Measurements from ENCODE around the gene RBMS3. TPM values are rescaled to one million over a fixed set of nuclear protein-coding genes. Genes with fewer than 3 reads are reported as not detected.

Gene RBMS3
- total RNA-seq, 1 experiment from 2014 or later: 8.7 TPM

- ChIA-PET POLR2A (no interaction called here), CTCF (no interaction called here)
- no peaks in the 10 kb centered on the region for H3K36me3 Mint-ChIP-seq
- TF ChIP-seq SOX15 (CRISPR knock-in tag; IDR thresholded peaks at IDR 0.05): no peak
- TF ChIP-seq IRF2 (CRISPR knock-in tag; IDR thresholded peaks at IDR 0.05; ENCODE audit: borderline replicate concordance, low read depth): no peak
- TF ChIP-seq ATF3 (CRISPR knock-in tag; conservative IDR thresholded peaks at IDR 0.05): no peak
- no peak for TF ChIP-seq MYBL2 (CRISPR knock-in tag; IDR thresholded peaks at IDR 0.05)
- TF ChIP-seq ERG (CRISPR knock-in tag; IDR thresholded peaks at IDR 0.05): no peak
- no peak for TF ChIP-seq ZNF396 (CRISPR knock-in tag; IDR thresholded peaks at IDR 0.05; ENCODE audit: borderline replicate concordance)
- no peak for TF ChIP-seq CTCF (IDR thresholded peaks at IDR 0.05)
- TF ChIP-seq JAZF1 (CRISPR knock-in tag; IDR thresholded peaks at IDR 0.05): no peak
- TF ChIP-seq FOXK1 (CRISPR knock-in tag; IDR thresholded peaks at IDR 0.05): no peak
- TF ChIP-seq ZNF121 (CRISPR knock-in tag; IDR thresholded peaks at IDR 0.05): no peak
- no peak for TF ChIP-seq ZNF138 (CRISPR knock-in tag; conservative IDR thresholded peaks at IDR 0.05)
- peaks cover 5% of the 10 kb centered on the region for H3K4me1 Mint-ChIP-seq
- no peak for DNase-seq (ENCODE audit: low spot score)
- no peak overlapping the region for H3K4me3 Mint-ChIP-seq
- H3K9me3 Mint-ChIP-seq: no peaks in the 10 kb centered on the region
- H3K27me3 Mint-ChIP-seq (ENCODE audit: low read depth): no peaks in the 10 kb centered on the region
- ATAC-seq: no peak
- no peak overlapping the region for H3K27ac Mint-ChIP-seq
Measured at GRCh38 chr3:29898171-29898965, 617.5 kb downstream of the RBMS3 start.

- Mint-ChIP-seq H3K27me3 (ENCODE audit: low read depth) (no peaks in the 10 kb centered on the region), H3K4me1 (peaks cover 5% of the 10 kb centered on the region), H3K27ac (no peak overlapping the region), H3K9me3 (no peaks in the 10 kb centered on the region), H3K4me3 (no peak overlapping the region), H3K36me3 (no peaks in the 10 kb centered on the region)
- CTCF ChIA-PET: no interaction called here
- DNase-seq (ENCODE audit: low spot score) (no peak), ATAC-seq (no peak)
- no peak for TF ChIP-seq E2F1 (CRISPR knock-in tag; IDR thresholded peaks at IDR 0.05)
- TF ChIP-seq ZNF396 (CRISPR knock-in tag; IDR thresholded peaks at IDR 0.05; ENCODE audit: borderline replicate concordance): no peak
- TF ChIP-seq KAT7 (CRISPR knock-in tag; IDR thresholded peaks at IDR 0.05; ENCODE audit: borderline replicate concordance): no peak
- TF ChIP-seq E2F4 (CRISPR knock-in tag; IDR thresholded peaks at IDR 0.05; ENCODE audit: borderline replicate concordance, low read depth): no peak
- TF ChIP-seq CREM (CRISPR knock-in tag; IDR thresholded peaks at IDR 0.05): no peak
- TF ChIP-seq ZNF232 (CRISPR knock-in tag; IDR thresholded peaks at IDR 0.05): no peak
- no peak for TF ChIP-seq ATF2 (CRISPR knock-in tag; IDR thresholded peaks at IDR 0.05; ENCODE audit: borderline replicate concordance, low read depth)
- TF ChIP-seq ATF1 (CRISPR knock-in tag; IDR thresholded peaks at IDR 0.05): no peak
- TF ChIP-seq ZNF512 (CRISPR knock-in tag; IDR thresholded peaks at IDR 0.05; ENCODE audit: borderline replicate concordance): no peak
- no peak for TF ChIP-seq FOXK1 (CRISPR knock-in tag; IDR thresholded peaks at IDR 0.05)
- no peak for TF ChIP-seq OVOL2 (CRISPR knock-in tag; IDR thresholded peaks at IDR 0.05; ENCODE audit: borderline replicate concordance)
- no peak for TF ChIP-seq GTF2I (CRISPR knock-in tag; conservative IDR thresholded peaks at IDR 0.05)
- no peak for TF ChIP-seq SMAD3 (CRISPR knock-in tag; IDR thresholded peaks at IDR 0.05; ENCODE audit: borderline replicate concordance)
- no peak for TF ChIP-seq GABPB1 (CRISPR knock-in tag; IDR thresholded peaks at IDR 0.05)
- no peak for TF ChIP-seq ZNF425 (CRISPR knock-in tag; conservative IDR thresholded peaks at IDR 0.05)
- POLR2A ChIA-PET: no interaction called here
Measured at GRCh38 chr3:29899021-29899420, 618.1 kb downstream of the RBMS3 start.

Data from WTC11 (cell line).